Ishikawa (cell line): ENCODE results near the gene SAMD4B.

ENCODE experiments used
- CEBPB ChIP-seq: IDR thresholded peaks from 2 replicates; pipeline ENCODE4 v1.6.1; 2012
- FOXM1 ChIP-seq: IDR thresholded peaks from 2 replicates; pipeline ENCODE4 v1.6.1; 2012; ENCODE audit warnings: low read depth, borderline replicate concordance
- MAX ChIP-seq: IDR thresholded peaks from 2 replicates; pipeline ENCODE4 v1.6.1; 2012
- RAD21 ChIP-seq: IDR thresholded peaks from 2 replicates; pipeline ENCODE4 v1.6.1; 2012; ENCODE audit warnings: low read depth

- TF ChIP-seq CEBPB = no peak
- no peak for TF ChIP-seq RAD21
- TF ChIP-seq FOXM1 = no peak
- TF ChIP-seq MAX = no peak
These were observed 14.7 kb upstream of the SAMD4B start for GRCh38 chr19:39327363-39328045.
